Measurements from ENCODE around the gene RXRA. TPM values are rescaled to one million over a fixed set of nuclear protein-coding genes. Genes with fewer than 3 reads are reported as not detected.
A peak's percentile ranks its signal among the peaks of the same experiment; 100 is the strongest.

The RXRA gene
- total RNA-seq, 1 donor from 2014 or later, result 20.5 TPM

- Mint-ChIP-seq H3K36me3 (ENCODE audit: unreplicated experiment) (no peaks in the 10 kb centered on the region), H3K27ac (ENCODE audit: unreplicated experiment) (no peak overlapping the region), H3K27me3 (ENCODE audit: unreplicated experiment) (peaks cover 2% of the 10 kb centered on the region), H3K4me3 (ENCODE audit: unreplicated experiment) (no peak overlapping the region), H3K4me1 (ENCODE audit: low read depth, unreplicated experiment) (peaks cover 4% of the 10 kb centered on the region), H3K9me3 (ENCODE audit: unreplicated experiment) (no peaks in the 10 kb centered on the region)
- DNase-seq, result peak; percentile 31
- TF ChIP-seq CTCF (IDR thresholded peaks at IDR 0.05; ENCODE audit: partially characterized antibody, unreplicated experiment), result no peak
Measured at GRCh38 chr9:134293611-134294152, 32.6 kb upstream of the RXRA start.

DNA sequence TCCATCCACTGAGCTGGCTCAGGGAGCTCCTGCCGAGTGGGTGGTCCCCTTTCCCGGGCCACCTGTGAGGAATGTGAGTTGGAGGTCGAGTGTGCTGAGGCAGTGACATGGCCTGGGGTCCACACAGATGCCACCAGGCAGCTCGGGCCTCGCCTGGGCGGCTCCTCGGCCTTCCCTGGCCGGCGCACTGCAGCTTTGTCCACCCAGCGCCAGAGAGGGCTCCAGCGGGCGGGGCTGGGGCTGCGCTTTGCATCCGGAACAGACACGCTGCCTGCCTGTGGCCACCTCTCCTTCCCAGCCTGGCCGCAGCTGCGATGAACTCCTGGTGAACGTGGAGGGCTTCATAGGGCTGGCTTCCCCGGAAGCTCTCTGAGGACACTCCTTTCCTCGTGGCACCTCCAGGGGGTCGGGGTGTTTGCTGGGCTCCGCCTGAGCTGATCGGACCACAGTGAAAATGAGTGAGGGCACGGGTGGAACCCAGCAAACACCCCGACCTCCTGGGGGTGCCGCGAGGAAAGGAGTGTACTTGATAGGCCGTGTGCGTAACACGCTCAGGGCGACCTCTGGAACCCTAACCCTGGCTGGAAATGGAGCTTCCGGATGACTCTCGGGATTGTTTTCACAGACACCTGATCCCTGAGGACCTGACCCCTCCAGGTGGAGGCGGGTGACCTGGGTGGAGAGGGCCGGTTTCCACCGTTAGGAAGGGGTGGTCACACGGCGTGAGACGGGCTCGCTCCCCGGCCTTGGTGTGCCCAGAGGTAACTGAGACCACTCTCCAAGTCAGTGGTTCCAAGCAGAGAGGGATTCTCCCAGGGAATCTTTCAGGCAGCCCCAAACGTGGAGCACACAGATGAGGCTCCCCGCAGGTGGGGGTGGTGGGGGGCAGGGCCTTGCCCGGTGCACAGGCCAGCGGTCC lies 31.8 kb upstream of the RXRA start:
- peak; percentile 40 for DNase-seq
- Mint-ChIP-seq H3K9me3 (ENCODE audit: unreplicated experiment) (no peaks in the 10 kb centered on the region), H3K4me1 (ENCODE audit: low read depth, unreplicated experiment) (peaks cover 4% of the 10 kb centered on the region), H3K4me3 (ENCODE audit: unreplicated experiment) (no peak overlapping the region), H3K36me3 (ENCODE audit: unreplicated experiment) (no peaks in the 10 kb centered on the region), H3K27ac (ENCODE audit: unreplicated experiment) (no peak overlapping the region), H3K27me3 (ENCODE audit: unreplicated experiment) (peaks cover 3% of the 10 kb centered on the region)
- no peak for TF ChIP-seq CTCF (IDR thresholded peaks at IDR 0.05; ENCODE audit: partially characterized antibody, unreplicated experiment)

- peaks cover 4% of the 10 kb centered on the region for H3K4me1 Mint-ChIP-seq (ENCODE audit: low read depth, unreplicated experiment)
Measured at GRCh38 chr9:134295101-134295745, 31.0 kb upstream of the RXRA start.

DNA sequence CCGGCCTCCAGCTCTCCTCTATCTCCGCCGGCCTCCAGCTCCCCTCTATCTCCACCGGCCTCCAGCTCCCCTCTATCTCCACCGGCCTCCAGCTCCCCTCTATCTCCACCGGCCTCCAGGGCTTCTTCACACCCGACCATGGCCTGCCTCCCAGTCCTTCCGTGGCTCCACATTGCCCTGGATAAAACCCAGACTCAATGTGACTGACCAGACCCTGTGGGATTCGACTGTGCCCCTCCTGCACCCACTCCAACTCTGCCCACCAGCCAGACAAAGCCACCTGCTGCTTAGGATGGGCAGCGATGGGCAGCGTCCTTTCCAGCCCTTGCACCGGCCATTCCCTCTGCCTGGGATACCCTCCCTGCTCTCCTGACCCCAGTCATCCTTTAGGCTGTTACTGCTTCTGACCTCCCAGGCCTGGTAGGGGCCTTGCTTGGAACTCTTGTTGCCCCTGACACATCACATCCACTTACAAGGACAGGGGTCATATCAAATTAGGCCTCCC lies 30.5 kb upstream of the RXRA start:
- peaks cover 4% of the 10 kb centered on the region for H3K4me1 Mint-ChIP-seq (ENCODE audit: low read depth, unreplicated experiment)
- no peak overlapping the region for H3K27ac Mint-ChIP-seq (ENCODE audit: unreplicated experiment)
- no peaks in the 10 kb centered on the region for H3K36me3 Mint-ChIP-seq (ENCODE audit: unreplicated experiment)
- no peaks in the 10 kb centered on the region for H3K9me3 Mint-ChIP-seq (ENCODE audit: unreplicated experiment)
- no peak overlapping the region for H3K4me3 Mint-ChIP-seq (ENCODE audit: unreplicated experiment)
- no peak for TF ChIP-seq CTCF (IDR thresholded peaks at IDR 0.05; ENCODE audit: partially characterized antibody, unreplicated experiment)
- DNase-seq, result peak; percentile 6
- peaks cover 3% of the 10 kb centered on the region for H3K27me3 Mint-ChIP-seq (ENCODE audit: unreplicated experiment)

More at GRCh38 chr9:134295101-134295745, 31.0 kb upstream of the RXRA start:
- H3K36me3 Mint-ChIP-seq (ENCODE audit: unreplicated experiment), result no peaks in the 10 kb centered on the region
- H3K27me3 Mint-ChIP-seq (ENCODE audit: unreplicated experiment), result peaks cover 3% of the 10 kb centered on the region
- no peak overlapping the region for H3K4me3 Mint-ChIP-seq (ENCODE audit: unreplicated experiment)
- no peaks in the 10 kb centered on the region for H3K9me3 Mint-ChIP-seq (ENCODE audit: unreplicated experiment)
- no peak overlapping the region for H3K27ac Mint-ChIP-seq (ENCODE audit: unreplicated experiment)
- peak; percentile 17 for DNase-seq
- no peak for TF ChIP-seq CTCF (IDR thresholded peaks at IDR 0.05; ENCODE audit: partially characterized antibody, unreplicated experiment)

Measured in glutamatergic neuron (in vitro differentiated cells).